Islet of Langerhans (tissue), 1 donor: ENCODE results near the gene MRPS9.

Experiments
- FAIRE-seq: peaks from one replicate; lab custom pipeline; 2011; peaks lifted over from hg19 to GRCh38; lab: Jason Lieb, UNC

Gene MRPS9

GRCh38 chr2:105037572-105038382 lies at the start of gene MRPS9:
Gene MRPS9 (plus strand): TSS chr2:105038069. CDS start chr2:105038093, 24 bp downstream.
- FAIRE-seq = no peak

GRCh38 chr2:105005181-105005951 lies 32.5 kb upstream of the MRPS9 start:
- FAIRE-seq = peak; percentile 81

GRCh38 chr2:105007367-105007766 lies 30.5 kb upstream of the MRPS9 start:
- FAIRE-seq = no peak

GRCh38 chr2:105032476-105032875 lies 5.4 kb upstream of the MRPS9 start:
- no peak for FAIRE-seq

GRCh38 chr2:105034170-105034569 lies 3.7 kb upstream of the MRPS9 start:
- no peak for FAIRE-seq

- FAIRE-seq = no peak
Observed at GRCh38 chr2:105038383-105039061, 653 bp downstream of the MRPS9 start.

GRCh38 chr2:105039559-105039958 lies 1.7 kb downstream of the MRPS9 start:
- FAIRE-seq = no peak

- no peak for FAIRE-seq
Observed at GRCh38 chr2:105042189-105042588, 4.3 kb downstream of the MRPS9 start.

GRCh38 chr2:105052773-105053172 lies 14.9 kb downstream of the MRPS9 start:
- FAIRE-seq = no peak

GRCh38 chr2:105055613-105056012 lies 17.7 kb downstream of the MRPS9 start:
- peak; percentile 33 for FAIRE-seq

GRCh38 chr2:105056245-105056644 lies 18.4 kb downstream of the MRPS9 start:
- no peak for FAIRE-seq

GRCh38 chr2:105057005-105057404 lies 19.1 kb downstream of the MRPS9 start:
- no peak for FAIRE-seq

GRCh38 chr2:105061560-105061959 lies 23.7 kb downstream of the MRPS9 start:
- FAIRE-seq = no peak

GRCh38 chr2:105062158-105062557 lies 24.3 kb downstream of the MRPS9 start:
- FAIRE-seq = no peak

- no peak for FAIRE-seq
Observed at GRCh38 chr2:105068387-105068786, 30.5 kb downstream of the MRPS9 start.

GRCh38 chr2:105068875-105069274 lies 31.0 kb downstream of the MRPS9 start:
- no peak for FAIRE-seq

- no peak for FAIRE-seq
Observed at GRCh38 chr2:105070010-105070865, 32.4 kb downstream of the MRPS9 start.

- FAIRE-seq = no peak
Observed at GRCh38 chr2:105071379-105071778, 33.5 kb downstream of the MRPS9 start.

- no peak for FAIRE-seq
Observed at GRCh38 chr2:105072039-105072438, 34.2 kb downstream of the MRPS9 start.

- FAIRE-seq = peak; percentile 9
Observed at GRCh38 chr2:105073591-105073990, 35.7 kb downstream of the MRPS9 start.

- FAIRE-seq = no peak
Observed at GRCh38 chr2:105076121-105076520, 38.3 kb downstream of the MRPS9 start.

- no peak for FAIRE-seq
Observed at GRCh38 chr2:105078906-105079495, 41.1 kb downstream of the MRPS9 start.
